RWPE1 (cell line): ENCODE data around the gene RBM12.
A peak's percentile ranks its signal among the peaks of the same experiment; 100 is the strongest.

Source experiments
- CTCF ChIA-PET: fragments of 350-600 bp; sonication (Branson Sonifier 250); formaldehyde crosslinking; extraction: SDS; loops from one replicate; lab custom pipeline; 2021; lab: Yijun Ruan, JAX
- POLR2A ChIA-PET: fragments of 400-600 bp; formaldehyde crosslinking; extraction: SDS; loops from one replicate; lab custom pipeline; 2020; ENCODE audit warnings: antibody characterized with exemption; ENCODE audit not compliant: low non-redundant PET; lab: Yijun Ruan, JAX
- DNase-seq: peaks from one replicate; pipeline ENCODE4 v3.0.0; 2012; ENCODE audit warnings: low spot score
- H3K27ac ChIP-seq: fragments of 450-650 bp; 2 replicates; pipeline ENCODE4 v1.5.1; 2017
- CTCF ChIP-seq: fragments of 450-650 bp; conservative IDR thresholded peaks from 2 replicates; pipeline ENCODE4 v1.5.1; 2017; ENCODE audit warnings: low read depth, mild to moderate bottlenecking

The RBM12 gene

GRCh38 chr20:35657271-35657670, 7.4 kb downstream of the RBM12 start:
- H3K27ac ChIP-seq = no peak overlapping the region
- ChIA-PET CTCF (interaction anchor here (0.5 to 0.6 kb wide), 2 partner anchors 26 to 182 kb away, joined by 3 to 5 read pairs; no protein-coding TSS in a partner anchor), POLR2A (interaction anchor here (0.8 kb wide), 1 partner anchor 19 kb away, joined by 4 read pairs; no protein-coding TSS in a partner anchor)
- DNase-seq = no peak
- no peak for TF ChIP-seq CTCF

GRCh38 chr20:35654415-35654814, 10.3 kb downstream of the RBM12 start:
- ChIA-PET POLR2A (no interaction called here), CTCF (interaction anchor here (0.8 to 1.1 kb wide), 2 partner anchors 12 to 35 kb away, joined by 3 to 4 read pairs; no protein-coding TSS in a partner anchor)
- no peak overlapping the region for H3K27ac ChIP-seq
- TF ChIP-seq CTCF = no peak
- DNase-seq = no peak

GRCh38 chr20:35653893-35654292, 10.8 kb downstream of the RBM12 start:
- ChIA-PET POLR2A (no interaction called here), CTCF (interaction anchor here (0.8 to 1.1 kb wide), 2 partner anchors 11 to 35 kb away, joined by 3 to 4 read pairs; no protein-coding TSS in a partner anchor)
- no peak for DNase-seq
- TF ChIP-seq CTCF = no peak
- no peak overlapping the region for H3K27ac ChIP-seq

- no peak for DNase-seq
- no peak for TF ChIP-seq CTCF
- ChIA-PET CTCF (interaction anchor here (0.6 kb wide), 1 partner anchor 1948 kb away, joined by 4 read pairs; no protein-coding TSS in a partner anchor), POLR2A (no interaction called here)
- no peak overlapping the region for H3K27ac ChIP-seq
These were observed 11.3 kb downstream of the RBM12 start for GRCh38 chr20:35653430-35653734.

GRCh38 chr20:35652641-35653429, 11.9 kb downstream of the RBM12 start:
- H3K27ac ChIP-seq = 0 out of 2 replicates have a peak overlapping the region, but pooled peaks have one; percentile 0
- POLR2A ChIA-PET = no interaction called here
- CTCF ChIA-PET = interaction anchor here (0.6 kb wide), 2 partner anchors 142 to 1947 kb away, joined by 3 to 4 read pairs; no protein-coding TSS in a partner anchor
- TF ChIP-seq CTCF = no peak
- DNase-seq = no peak

GRCh38 chr20:35651958-35652357, 12.7 kb downstream of the RBM12 start:
- CTCF ChIA-PET = interaction anchor here (0.6 kb wide), 2 partner anchors 62 to 141 kb away, joined by 3 to 4 read pairs; no protein-coding TSS in a partner anchor
- no peak for TF ChIP-seq CTCF
- no peak for DNase-seq
- POLR2A ChIA-PET = interaction anchor here (0.8 kb wide), 1 partner anchor 12 kb away, joined by 3 read pairs; no protein-coding TSS in a partner anchor
- no peak overlapping the region for H3K27ac ChIP-seq
